HG03469 (cell line): Measurements from ENCODE around the gene NSUN6.

ENCODE experiments used
- ATAC-seq: cut with Tn5 transposase; IDR thresholded peaks from one replicate; pipeline ENCODE4 v1.9.1; 2021; ENCODE audit warnings: mild to moderate bottlenecking, moderate library complexity, moderate number of reproducible peaks; ENCODE audit not compliant: unreplicated experiment

Gene NSUN6, protein sequence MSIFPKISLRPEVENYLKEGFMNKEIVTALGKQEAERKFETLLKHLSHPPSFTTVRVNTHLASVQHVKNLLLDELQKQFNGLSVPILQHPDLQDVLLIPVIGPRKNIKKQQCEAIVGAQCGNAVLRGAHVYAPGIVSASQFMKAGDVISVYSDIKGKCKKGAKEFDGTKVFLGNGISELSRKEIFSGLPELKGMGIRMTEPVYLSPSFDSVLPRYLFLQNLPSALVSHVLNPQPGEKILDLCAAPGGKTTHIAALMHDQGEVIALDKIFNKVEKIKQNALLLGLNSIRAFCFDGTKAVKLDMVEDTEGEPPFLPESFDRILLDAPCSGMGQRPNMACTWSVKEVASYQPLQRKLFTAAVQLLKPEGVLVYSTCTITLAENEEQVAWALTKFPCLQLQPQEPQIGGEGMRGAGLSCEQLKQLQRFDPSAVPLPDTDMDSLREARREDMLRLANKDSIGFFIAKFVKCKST

GRCh38 chr10:18651324-18652007 is at the start of gene NSUN6:
Gene NSUN6, minus strand, starts transcription at chr10:18651587. Its CDS starts 384 bp downstream, at chr10:18651203.
- peak; percentile 87 for ATAC-seq

GRCh38 chr10:18699849-18700840 is 48.8 kb upstream of the NSUN6 start:
- no peak for ATAC-seq

DNA sequence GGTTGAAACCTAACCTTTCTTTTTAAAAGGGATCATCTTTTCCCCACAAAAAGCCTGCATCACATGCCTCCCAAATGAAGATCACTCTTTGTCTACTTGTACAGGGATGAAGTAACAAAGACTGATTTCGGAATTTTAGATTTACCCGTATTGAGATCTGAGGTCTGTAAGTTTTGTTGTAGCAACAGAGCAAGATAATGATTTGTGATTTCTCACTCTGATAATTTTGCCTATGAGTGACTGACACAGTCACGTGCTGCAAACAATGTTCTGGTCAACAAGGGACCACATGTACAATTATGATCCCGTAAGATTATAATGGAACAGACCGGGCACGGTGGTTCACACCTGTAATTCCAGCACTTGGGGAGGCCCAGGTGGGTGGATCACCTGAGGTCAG is 39.2 kb upstream of the NSUN6 start:
- ATAC-seq = no peak

DNA sequence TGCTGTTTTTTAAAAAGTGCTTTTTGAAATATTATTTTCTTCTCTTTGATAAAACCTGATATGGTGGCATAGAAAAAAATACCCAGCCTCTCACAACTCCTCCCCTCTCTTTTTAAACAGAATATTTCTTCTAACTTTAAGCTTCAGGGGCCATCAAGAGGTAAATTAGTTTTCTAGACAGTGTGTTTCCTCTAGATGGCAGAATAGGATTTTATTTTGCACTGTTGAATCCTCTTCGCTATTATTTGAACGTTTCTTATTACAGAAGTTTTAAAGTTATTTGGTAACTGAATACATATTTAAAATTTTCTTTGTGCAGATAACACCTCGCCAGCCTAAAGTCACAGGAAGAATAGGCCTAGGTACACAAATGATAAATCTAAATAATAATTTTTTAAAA is 38.1 kb upstream of the NSUN6 start:
- ATAC-seq = no peak

- ATAC-seq = no peak
These were observed 36.3 kb upstream of the NSUN6 start for GRCh38 chr10:18687706-18688105.

DNA sequence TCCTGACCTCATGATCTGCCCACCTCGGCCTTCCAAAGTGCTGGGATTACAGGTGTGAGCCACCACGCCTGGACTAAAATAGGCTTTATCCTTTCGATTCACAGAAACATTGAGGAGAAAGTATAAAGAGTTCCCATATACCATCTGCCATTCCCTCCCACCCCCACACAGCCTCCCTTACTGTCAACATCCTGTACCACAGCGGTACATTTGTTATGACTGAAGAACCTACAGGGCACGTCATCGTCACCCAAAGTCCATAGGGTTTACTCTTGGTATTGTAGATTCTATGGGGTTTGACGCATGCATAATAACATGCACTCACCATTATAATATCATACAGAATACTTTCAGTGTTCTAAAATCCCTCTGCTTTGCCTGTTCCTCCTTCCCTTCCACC is 35.8 kb upstream of the NSUN6 start:
- ATAC-seq = no peak

GRCh38 chr10:18685555-18685954 is 34.2 kb upstream of the NSUN6 start:
- no peak for ATAC-seq

DNA sequence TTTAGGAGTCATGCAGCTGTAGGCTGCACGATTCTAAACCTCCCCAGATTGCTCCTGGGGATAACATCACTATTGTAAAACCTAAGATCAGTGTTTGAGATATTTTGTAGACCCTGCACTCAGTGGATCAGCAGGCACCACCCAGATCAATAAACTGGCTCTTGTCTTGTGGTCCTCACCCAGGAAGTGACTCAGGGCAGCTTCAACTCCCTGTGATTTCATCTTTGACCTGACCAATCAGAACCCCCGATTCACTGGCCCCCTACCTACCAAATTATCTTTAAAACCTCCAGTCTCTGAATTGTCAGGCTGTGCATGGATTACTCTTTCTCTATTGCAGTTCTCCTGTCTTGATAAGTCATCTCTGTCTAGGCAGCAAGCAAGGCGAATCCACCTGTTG is 33.6 kb upstream of the NSUN6 start:
- no peak for ATAC-seq

GRCh38 chr10:18684416-18684815 is 33.0 kb upstream of the NSUN6 start:
- no peak for ATAC-seq

DNA sequence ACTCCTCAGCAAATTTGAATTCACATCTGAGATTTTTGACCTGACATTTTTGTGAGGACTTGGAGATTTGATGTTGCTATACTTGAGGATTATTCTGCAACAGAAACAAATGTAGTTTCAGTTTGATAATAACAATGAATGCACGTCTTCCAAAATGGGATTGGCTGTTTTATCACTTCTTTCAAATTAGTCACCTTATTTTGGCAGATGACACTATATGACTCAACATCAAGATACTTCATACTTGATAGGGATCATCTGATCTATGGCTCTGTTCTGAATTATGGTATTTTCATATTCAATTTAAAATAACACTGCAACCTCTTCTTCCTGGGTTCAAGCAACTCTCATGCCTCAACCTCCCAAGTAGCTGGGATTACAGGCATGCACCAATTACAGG is 32.0 kb upstream of the NSUN6 start:
- ATAC-seq = no peak

DNA sequence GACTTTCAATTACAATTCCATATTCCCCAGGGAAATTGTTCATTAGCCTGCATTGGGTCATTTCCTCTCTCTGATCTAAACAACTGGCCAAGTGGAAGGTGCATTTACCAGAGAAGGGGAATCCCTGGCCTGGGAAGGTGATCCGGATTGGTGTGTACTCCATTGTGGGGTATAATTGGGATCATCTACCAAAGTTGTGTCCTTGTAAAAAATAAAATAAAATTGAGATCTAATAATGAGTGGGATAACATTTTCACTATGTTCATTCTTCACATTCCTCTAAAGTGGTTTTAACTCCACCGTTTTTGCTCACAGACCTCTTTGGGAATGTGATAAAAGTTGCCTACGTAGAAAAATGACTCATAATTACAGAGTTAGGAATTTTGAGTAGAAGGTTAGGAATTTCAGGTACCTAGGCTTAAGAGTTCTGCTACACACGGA is 30.6 kb upstream of the NSUN6 start:
- no peak for ATAC-seq

GRCh38 chr10:18681366-18681765 is 30.0 kb upstream of the NSUN6 start:
- ATAC-seq = no peak

DNA sequence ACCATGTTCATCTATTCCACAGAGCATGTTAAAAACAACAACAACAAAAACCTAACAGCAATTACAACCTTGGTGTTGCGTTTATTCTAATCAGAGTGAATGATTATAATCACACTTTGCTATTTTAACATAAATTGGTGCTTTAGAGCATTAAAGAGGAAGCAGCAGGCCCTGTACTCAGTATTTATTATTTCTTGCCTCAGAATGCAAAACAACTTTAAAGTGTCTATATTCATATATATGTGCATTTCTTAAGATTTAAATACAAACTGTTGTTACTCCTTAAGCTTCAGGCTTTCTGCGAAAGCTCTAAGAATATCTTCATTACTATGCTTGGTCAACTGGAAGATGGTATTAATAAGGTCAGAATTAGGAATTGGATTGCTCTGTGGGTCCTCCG is 29.4 kb upstream of the NSUN6 start:
- ATAC-seq = no peak

- no peak for ATAC-seq
These were observed 23.9 kb upstream of the NSUN6 start for GRCh38 chr10:18675086-18675801.

DNA sequence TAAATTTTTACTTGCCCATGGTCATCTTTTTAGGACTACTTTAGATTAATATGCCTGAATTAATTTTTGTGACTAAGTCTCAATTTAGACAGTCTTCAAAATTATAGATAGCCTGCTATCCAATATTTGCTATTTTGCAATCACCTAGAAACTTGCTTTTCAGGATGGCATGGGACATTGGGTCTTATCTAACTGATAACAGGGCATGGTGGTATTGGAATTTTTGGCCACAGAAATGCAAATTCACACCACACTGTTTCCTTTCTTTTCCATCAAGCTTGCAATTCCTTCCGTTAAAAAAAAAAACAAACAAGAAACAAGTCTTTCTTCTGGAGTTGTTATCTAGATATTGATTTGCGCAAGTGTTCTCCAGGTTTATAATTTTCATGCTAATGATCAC is 16.6 kb upstream of the NSUN6 start:
- ATAC-seq = no peak

GRCh38 chr10:18666810-18667209 is 15.4 kb upstream of the NSUN6 start:
- no peak for ATAC-seq

DNA sequence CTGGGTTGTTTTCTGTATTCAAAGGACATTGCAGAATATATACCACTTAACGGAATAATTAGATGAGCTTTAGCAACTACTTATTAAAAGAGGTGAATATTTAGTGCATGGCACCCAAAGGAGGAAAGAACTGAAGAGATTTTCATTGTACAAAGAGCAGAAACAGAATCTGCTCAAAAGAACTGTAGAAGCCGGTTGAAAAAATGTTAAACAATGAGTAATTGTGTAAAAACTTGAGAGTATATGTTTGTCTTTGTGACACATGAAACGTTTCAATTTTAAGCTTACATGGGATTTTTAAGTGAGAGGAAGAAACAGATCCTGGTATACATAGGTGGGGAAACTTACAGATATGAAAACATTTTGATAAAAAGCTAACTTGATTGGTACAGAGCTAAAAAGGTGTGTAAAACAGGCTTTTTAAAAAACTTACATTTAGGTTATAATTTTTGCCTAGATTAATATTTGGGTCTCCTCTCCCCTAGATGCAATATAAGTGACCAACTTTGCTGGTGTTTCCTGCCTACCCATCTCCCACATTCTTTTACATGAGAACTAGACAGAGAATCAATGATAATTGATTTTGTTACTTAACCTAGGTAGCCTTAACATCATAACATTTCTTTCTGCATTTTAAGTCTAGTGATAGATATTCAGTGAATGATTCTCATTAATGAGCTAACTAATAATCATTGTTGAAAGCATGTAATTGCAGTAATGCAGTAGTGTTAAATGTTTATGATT is 14.6 kb upstream of the NSUN6 start:
- ATAC-seq = no peak

GRCh38 chr10:18664841-18665478 is 13.6 kb upstream of the NSUN6 start:
- ATAC-seq = no peak

DNA sequence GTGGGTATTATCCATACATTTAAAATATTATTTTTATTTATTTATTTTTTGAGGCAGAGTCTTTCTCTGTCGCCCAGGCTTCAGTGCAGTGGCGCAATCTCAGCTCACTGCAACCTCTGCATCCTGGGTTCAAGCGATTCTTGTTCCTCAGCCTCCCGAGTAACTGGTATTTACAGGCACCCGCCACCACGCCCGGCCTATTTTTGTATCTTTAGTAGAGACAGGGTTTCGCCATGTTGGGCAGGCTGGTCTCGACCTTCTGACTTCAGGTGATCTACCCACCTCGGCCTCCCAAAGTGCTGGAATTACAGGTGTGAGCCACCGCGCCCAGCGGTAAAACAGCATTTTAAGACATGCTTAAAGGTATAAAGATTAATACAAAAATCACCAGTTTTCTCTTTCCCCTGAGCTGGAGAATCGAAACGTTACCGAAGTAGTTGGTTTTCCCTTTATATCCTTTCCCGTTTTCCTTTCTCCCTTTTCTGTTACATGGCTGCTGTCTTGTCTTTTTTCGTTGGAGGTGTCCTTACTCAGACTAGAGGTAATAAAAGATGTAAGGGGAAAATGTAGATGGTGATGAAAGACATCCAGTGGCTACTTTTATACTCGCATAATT is 9.5 kb upstream of the NSUN6 start:
- ATAC-seq = no peak
